LNCaP clone FGC (cell line): ENCODE measurements around the gene MACROD2.

Source experiments
- DNase-seq: peaks from one replicate; pipeline ENCODE4 v3.0.0-alpha.2; 2011; ENCODE audit warnings: low read depth
- H3K4me3 ChIP-seq: 2 replicates; pipeline ENCODE4 v1.5.1; 2011; ENCODE audit warnings: mild to moderate bottlenecking, low read depth, low read length, control low read depth
- TF ChIP-seq, protein P1 (sequence below): IDR thresholded peaks from 2 replicates; pipeline ENCODE4 v1.5.1; 2012; ENCODE audit warnings: mild to moderate bottlenecking; ENCODE audit not compliant: control insufficient read depth, insufficient read depth; ENCODE audit errors: extremely low read depth

MACROD2 gene

DNA sequence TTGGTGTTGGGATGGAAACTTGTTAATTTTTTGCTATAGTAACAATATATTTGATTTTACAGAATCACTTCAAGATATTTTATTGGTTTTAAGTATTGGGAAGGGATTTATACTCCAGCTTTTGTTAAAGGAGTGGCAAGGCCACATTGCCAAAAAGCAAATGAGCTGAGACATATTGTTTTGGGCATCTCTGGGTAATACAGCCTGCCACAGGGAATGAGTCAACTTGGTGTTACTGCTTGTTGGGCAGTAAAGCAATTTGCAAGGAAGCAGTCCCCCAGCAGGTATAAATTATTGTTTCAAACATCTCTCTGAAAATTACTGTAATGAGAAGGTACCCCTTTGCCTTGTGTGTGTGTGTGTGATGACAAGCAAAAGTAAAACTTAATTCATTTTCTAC lies 1210.4 kb downstream of the MACROD2 start:
- H3K4me3 ChIP-seq: no peak overlapping the region
- DNase-seq: no peak
- TF ChIP-seq, protein P1, sequence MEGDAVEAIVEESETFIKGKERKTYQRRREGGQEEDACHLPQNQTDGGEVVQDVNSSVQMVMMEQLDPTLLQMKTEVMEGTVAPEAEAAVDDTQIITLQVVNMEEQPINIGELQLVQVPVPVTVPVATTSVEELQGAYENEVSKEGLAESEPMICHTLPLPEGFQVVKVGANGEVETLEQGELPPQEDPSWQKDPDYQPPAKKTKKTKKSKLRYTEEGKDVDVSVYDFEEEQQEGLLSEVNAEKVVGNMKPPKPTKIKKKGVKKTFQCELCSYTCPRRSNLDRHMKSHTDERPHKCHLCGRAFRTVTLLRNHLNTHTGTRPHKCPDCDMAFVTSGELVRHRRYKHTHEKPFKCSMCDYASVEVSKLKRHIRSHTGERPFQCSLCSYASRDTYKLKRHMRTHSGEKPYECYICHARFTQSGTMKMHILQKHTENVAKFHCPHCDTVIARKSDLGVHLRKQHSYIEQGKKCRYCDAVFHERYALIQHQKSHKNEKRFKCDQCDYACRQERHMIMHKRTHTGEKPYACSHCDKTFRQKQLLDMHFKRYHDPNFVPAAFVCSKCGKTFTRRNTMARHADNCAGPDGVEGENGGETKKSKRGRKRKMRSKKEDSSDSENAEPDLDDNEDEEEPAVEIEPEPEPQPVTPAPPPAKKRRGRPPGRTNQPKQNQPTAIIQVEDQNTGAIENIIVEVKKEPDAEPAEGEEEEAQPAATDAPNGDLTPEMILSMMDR: no peak

GRCh38 chr20:15209537-15209936 lies 1214.2 kb downstream of the MACROD2 start:
- H3K4me3 ChIP-seq: no peak overlapping the region
- TF ChIP-seq, protein P1: no peak
- no peak for DNase-seq

GRCh38 chr20:15214051-15214450 lies 1218.7 kb downstream of the MACROD2 start:
- no peak for DNase-seq
- TF ChIP-seq, protein P1: no peak
- H3K4me3 ChIP-seq: no peak overlapping the region

- TF ChIP-seq, protein P1: no peak
- no peak overlapping the region for H3K4me3 ChIP-seq
- DNase-seq: no peak
Observed at GRCh38 chr20:15220009-15220656, 1224.8 kb downstream of the MACROD2 start.

- TF ChIP-seq, protein P1: no peak
- no peak overlapping the region for H3K4me3 ChIP-seq
- no peak for DNase-seq
Observed at GRCh38 chr20:15220778-15221565, 1225.7 kb downstream of the MACROD2 start.

- no peak for DNase-seq
- TF ChIP-seq, protein P1: no peak
Observed at GRCh38 chr20:15222502-15223330, 1227.4 kb downstream of the MACROD2 start.

More at GRCh38 chr20:15222502-15223330, 1227.4 kb downstream of the MACROD2 start:
- H3K4me3 ChIP-seq: no peak overlapping the region
